Activated CD4-positive, alpha-beta T cell treated with anti-CD3 and anti-CD28 coated beads, Interleukin-2, amount 50 U/mL, for 16 hours (primary cell): Measurements from ENCODE around the gene LAMC1.
"Not testable (repeated sequence)": the region's sequence is repeated elsewhere in the genome, so short reads cannot be mapped to it uniquely, and the experiment has no call there.

Source experiments
- DNase-seq: peaks from one replicate; pipeline ENCODE4 v3.0.0-alpha.2; 2020

The LAMC1 gene

DNA sequence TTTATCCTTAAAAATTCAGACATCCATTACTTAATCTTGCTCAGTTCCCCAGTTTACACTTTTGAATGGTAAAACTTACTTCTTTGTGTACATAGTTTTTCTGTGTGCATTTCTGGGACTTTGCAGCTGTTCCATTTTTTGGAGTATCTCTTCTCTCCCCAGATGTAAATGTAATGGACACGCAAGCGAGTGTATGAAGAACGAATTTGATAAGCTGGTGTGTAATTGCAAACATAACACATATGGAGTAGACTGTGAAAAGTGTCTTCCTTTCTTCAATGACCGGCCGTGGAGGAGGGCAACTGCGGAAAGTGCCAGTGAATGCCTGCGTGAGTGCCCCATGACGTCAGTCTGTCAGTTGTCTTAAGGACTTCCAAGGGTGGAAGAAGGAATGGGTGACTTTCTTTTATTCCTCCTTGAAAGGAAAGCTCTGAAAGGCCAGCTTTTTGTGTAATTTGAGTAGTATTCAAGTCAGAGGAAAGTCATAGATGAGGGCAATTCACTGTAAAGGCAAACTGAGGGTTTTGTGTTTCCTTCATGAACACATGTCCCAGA lies 87.2 kb downstream of the LAMC1 start:
- no peak for DNase-seq

DNA sequence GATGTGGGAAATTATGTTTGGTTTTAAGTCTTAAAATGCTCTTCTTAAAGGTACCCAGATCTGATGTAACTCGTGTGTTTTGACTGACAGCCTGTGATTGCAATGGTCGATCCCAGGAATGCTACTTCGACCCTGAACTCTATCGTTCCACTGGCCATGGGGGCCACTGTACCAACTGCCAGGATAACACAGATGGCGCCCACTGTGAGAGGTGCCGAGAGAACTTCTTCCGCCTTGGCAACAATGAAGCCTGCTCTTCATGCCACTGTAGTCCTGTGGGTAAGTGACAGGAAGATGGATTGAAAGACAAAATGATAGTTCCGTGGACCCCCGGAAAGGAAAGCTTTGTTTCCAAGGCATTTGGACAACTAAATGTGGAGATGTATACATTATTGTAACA lies 91.2 kb downstream of the LAMC1 start:
- DNase-seq: no peak

DNA sequence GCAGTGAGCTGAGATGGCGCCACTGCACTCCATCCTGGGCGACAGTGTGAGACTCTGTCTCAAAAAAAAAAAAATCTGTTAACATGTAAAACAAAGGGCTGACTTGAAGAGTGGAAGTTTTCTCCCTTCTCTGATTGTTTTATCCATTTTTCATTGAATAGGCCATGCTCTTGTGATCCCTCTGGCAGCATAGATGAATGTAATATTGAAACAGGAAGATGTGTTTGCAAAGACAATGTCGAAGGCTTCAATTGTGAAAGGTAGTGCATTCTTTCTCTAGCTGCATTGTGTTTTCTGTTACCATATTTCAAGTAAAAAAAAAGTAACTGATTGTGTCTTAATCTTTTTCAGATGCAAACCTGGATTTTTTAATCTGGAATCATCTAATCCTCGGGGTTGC lies 93.2 kb downstream of the LAMC1 start:
- no peak for DNase-seq

DNA sequence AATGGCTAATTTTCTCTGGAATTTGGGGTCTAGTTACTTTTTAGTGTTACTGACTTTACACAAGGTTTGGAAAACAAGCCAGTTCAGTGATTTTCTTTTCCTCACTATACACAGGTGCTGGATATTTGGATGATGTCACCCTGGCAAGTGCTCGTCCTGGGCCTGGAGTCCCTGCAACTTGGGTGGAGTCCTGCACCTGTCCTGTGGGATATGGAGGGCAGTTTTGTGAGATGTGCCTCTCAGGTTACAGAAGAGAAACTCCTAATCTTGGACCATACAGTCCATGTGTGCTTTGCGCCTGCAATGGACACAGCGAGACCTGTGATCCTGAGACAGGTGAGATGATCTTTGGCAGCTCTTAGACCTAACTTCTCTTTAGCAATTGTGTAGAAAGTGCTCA lies 98.4 kb downstream of the LAMC1 start:
- no peak for DNase-seq

GRCh38 chr1:183124259-183124658 lies 101.0 kb downstream of the LAMC1 start:
- no peak for DNase-seq

DNA sequence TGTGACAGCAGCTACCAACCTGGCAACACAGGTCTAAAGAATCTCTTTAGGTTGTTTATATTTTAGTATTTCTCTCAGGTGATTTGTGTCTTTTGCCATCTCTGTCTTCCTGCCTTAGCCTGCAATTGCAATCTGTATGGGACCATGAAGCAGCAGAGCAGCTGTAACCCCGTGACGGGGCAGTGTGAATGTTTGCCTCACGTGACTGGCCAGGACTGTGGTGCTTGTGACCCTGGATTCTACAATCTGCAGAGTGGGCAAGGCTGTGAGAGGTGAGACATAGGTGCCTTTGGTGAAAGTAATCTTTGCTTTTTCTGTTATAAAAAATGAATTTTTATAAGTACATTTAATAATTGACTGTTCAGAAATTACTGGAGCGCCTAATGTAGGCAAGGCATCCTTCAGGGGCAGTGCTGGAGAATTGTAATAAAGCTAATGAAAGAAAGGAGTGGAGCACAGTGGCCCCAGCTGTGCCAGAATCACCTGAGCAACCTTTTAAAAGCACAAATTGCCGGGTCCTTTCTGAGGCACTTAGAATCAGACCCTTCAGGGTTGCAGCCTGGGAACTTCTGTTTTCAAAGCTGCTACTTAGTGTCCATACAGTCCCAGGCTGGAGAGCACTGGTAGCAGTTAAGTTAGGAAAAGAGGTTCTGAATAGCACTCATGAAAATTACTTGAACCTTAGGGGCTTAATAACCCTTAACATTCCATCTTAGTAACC lies 102.2 kb downstream of the LAMC1 start:
- DNase-seq: no peak

DNA sequence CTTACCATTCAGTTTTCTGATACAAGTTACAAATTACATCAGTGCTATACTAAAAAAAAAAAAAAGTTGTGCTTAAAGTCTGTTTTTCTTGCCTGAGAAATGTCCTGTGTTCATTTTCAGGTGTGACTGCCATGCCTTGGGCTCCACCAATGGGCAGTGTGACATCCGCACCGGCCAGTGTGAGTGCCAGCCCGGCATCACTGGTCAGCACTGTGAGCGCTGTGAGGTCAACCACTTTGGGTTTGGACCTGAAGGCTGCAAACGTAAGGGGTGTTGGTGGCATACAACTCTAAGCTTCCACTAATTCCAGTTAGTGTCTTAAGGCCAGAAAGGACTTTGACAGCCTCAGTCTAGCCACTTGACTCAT lies 102.8 kb downstream of the LAMC1 start:
- no peak for DNase-seq

DNA sequence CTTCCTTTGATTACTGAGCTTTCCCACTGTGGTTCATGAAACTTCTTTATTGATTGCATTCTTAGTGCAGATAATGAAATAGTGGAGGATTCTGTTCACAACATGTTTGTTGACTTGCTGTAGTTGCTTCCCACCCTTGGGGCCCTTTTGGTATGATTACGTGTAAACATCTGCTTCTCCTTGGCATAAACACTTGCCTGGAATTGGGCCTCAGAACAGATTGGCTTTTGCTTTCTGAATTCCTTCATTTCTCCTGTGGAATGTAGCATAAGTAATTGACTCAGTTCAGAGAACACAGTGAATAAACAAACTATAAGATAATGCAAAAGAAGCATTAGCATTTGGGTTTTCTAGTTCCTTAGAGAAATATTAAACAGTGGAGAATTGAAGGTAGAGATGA lies 103.3 kb downstream of the LAMC1 start:
- DNase-seq: no peak

GRCh38 chr1:183129921-183130690 lies 106.9 kb downstream of the LAMC1 start:
- no peak for DNase-seq

GRCh38 chr1:183131166-183131565 lies 107.9 kb downstream of the LAMC1 start:
- no peak for DNase-seq

GRCh38 chr1:183135336-183135735 lies 112.1 kb downstream of the LAMC1 start:
- no peak for DNase-seq

DNA sequence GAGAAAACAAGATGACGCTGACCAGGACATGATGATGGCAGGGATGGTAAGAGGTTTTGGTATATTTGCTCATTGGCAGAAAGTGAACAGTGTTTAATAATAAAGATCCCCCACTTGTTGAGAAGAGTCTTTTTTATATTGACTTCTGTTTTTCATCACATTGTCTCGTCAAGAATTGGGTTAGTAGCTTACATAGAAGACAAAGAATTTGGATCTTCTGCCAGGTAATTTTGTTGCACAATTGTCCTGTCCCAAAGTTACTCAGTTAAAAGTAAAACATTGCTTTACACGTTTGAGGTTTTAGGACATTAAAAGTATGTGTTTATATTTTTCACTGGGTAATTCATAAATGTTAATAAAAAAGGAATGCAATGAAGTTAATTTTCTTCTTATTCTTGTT lies 114.6 kb downstream of the LAMC1 start:
- no peak for DNase-seq

GRCh38 chr1:183138301-183138700 lies 115.1 kb downstream of the LAMC1 start:
- DNase-seq: no peak

GRCh38 chr1:183139281-183139942 lies 116.2 kb downstream of the LAMC1 start:
- DNase-seq: no peak

DNA sequence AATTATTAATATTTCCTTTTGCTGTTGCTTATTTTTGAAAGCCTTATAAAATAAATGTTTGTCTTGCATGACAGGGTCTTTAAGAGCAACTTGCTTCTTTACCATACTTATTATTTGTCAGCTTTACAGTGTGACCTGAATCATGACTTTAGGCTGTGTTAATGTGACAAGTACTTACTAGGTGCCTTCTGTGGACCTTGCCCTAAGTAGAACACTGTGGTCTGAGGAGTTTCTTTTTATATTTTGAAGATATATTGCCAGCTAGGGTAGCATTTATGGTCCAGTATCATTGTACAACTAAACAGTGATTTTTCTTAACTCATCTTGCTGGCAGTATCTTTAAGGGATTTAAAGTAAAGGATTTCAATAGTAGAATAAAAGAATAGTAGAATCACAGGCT lies 117.4 kb downstream of the LAMC1 start:
- no peak for DNase-seq

GRCh38 chr1:183142171-183142570 lies 119.0 kb downstream of the LAMC1 start:
- DNase-seq: no peak

DNA sequence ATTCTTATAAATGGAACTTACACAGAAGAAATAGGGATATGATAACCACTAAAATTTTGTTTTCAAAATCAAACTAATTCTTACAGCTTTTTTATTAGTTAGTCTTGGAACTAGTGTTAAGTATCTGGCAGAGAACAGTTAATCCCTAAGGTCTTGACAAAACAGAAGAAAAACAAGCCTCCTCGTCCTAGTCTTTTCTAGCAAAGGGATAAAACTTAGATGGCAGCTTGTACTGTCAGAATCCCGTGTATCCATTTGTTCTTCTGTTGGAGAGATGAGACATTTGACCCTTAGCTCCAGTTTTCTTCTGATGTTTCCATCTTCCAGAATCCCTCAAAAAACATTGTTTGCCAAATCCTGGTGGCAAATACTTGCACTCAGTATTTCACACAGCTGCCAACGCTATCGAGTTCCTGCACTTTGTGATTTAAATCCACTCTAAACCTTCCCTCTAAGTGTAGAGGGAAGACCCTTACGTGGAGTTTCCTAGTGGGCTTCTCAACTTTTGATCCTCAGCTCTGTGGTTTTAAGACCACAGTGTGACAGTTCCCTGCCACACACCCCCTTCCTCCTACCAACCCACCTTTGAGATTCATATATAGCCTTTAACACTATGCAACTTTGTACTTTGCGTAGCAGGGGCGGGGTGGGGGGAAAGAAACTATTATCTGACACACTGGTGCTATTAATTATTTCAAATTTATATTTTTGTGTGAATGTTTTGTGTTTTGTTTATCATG lies 120.5 kb downstream of the LAMC1 start:
- no peak for DNase-seq

DNA sequence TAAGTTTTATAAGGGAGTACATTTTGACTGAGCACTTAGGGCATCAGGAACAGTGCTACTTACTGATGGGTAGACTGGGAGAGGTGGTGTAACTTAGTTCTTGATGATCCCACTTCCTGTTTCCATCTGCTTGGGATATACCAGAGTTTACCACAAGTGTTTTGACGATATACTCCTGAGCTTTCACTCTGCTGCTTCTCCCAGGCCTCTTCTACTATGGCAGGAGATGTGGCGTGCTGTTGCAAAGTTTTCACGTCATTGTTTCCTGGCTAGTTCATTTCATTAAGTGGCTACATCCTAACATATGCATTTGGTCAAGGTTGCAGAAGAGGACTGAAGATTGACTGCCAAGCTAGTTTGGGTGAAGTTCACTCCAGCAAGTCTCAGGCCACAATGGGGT lies 121.5 kb downstream of the LAMC1 start:
- DNase-seq: no peak

GRCh38 chr1:183147735-183148134 lies 124.5 kb downstream of the LAMC1 start:
- no peak for DNase-seq

- DNase-seq: no peak
These were observed 125.4 kb downstream of the LAMC1 start for GRCh38 chr1:183148599-183148998.

DNA sequence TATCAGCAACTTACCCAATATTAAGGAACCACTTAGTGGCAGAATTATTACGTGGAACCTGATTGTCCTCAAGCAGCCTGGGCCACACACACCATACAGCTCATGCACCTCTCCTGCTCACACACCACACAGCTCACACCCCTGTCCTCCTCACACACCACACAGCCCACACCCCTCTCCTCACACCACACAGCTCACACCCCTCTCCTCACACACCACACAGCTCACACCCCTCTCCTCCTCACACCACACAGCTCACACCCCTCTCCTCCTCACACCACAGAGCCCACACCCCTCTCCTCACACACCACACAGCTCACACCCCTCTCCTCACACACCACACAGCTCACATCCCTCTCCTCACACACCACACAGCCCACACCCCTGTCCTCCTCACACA lies 126.1 kb downstream of the LAMC1 start:
- no peak for DNase-seq

DNA sequence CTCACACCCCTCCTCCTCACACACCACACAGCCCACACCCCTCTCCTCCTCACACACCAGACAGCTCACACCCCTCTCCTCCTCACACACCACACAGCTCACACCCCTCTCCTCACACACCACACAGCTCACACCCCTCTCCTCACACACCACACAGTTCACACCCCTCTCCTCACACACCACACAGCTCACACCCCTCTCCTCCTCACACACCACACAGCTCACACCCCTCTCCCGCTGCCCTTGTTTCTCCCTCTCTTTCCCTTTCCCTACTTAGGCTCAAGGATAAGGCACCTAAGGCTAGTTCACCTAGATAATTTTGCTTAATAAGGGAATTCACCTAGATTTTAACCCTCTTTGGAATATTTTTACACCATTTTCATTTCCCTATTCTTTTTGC lies 126.8 kb downstream of the LAMC1 start:
- not testable (repeated sequence) for DNase-seq

DNA sequence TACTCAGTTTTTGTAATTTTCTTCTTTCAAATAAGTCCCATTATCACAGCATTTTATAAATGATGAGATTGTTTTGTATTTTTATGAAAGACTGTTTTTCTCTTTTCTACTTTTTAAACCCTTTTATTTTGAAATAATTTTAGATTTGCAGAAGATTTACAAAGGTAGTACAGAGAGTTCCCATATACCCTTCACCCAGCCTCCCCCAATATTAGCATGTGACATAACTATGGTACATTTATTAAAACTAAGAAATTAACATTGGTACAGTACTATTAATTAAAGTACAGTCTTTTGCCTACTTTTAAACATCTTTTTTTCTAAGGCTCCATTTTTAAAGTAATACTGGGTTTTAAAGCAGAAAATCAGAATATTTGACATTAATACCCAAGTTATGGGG lies 127.2 kb downstream of the LAMC1 start:
- no peak for DNase-seq
